Measurements from ENCODE around the gene LRRN2. TPM values are rescaled to one million over a fixed set of nuclear protein-coding genes. Genes with fewer than 3 reads are reported as not detected.

Gene LRRN2
- polyA plus RNA-seq, 1 of the 3 experiments (the other 2 are of a cell fraction): not detected

DNA sequence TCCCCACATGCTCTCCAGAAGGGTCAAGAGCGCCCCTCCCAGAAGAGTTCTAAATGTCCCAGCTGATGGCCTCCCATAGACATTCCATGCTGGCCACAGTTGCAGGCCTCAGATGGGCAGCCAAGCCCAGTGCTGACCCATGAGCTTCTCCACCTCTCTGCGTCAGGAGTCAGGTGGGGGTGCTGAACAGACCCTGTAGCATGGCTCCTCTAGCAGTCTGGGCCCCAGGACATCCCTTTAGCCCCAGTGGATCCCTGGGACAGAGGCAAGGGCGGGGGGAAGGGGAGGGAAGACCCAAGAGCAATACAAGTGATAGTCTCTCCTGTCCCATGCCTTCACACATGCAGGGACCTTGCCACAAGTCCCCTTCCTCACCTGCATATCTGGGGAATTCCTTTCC lies 56.7 kb downstream of the LRRN2 start:
- peaks cover 0 to 16% of the 10 kb centered on the region in 2 experiments; a peak in 1 of 4 replicates for H3K4me1 ChIP-seq (ENCODE audit: control insufficient read depth in 1 of 2, insufficient read depth in 2 of 2, low read depth in 1 of 2, low read length in 1 of 2)
- no peak overlapping the region for H3K27ac ChIP-seq (ENCODE audit: low read depth in 2 of 2, low read length in 1 of 2)
- H3K9me2 ChIP-seq: no peaks in the 10 kb centered on the region
- H2AFZ ChIP-seq (ENCODE audit: low read depth): no peak overlapping the region
- H3K27me3 ChIP-seq (ENCODE audit: insufficient read depth): peaks cover 4% of the 10 kb centered on the region; the same call in 1 of the 2 replicates
- H3K79me2 ChIP-seq (ENCODE audit: insufficient read depth): no peaks in the 10 kb centered on the region
- H3F3A ChIP-seq (replicated peaks; ENCODE audit: insufficient read depth): no peaks in the 10 kb centered on the region
- ChIA-PET POLR2A (no interaction called here), CTCF (interaction anchor here (1.1 to 3.7 kb wide), 2 partner anchors 66 to 178 kb away, joined by 3 to 13 read pairs; no protein-coding TSS in a partner anchor)
- H3K4me3 ChIP-seq (ENCODE audit: low read depth in 2 of 2, low read length in 1 of 2): no peak overlapping the region
- no peak overlapping the region for H3K4me2 ChIP-seq
- H3K9me3 ChIP-seq: no peaks in the 10 kb centered on the region
- no peak for TF ChIP-seq FOXM1 (IDR thresholded peaks at IDR 0.05; ENCODE audit: low read depth)
- TF ChIP-seq NFIC (IDR thresholded peaks at IDR 0.05; ENCODE audit: borderline replicate concordance): no peak
- TF ChIP-seq TCF12 (IDR thresholded peaks at IDR 0.05): no peak
- no peak for TF ChIP-seq YY1 (IDR thresholded peaks at IDR 0.05; ENCODE audit: low read depth)
- TF ChIP-seq, protein P1, sequence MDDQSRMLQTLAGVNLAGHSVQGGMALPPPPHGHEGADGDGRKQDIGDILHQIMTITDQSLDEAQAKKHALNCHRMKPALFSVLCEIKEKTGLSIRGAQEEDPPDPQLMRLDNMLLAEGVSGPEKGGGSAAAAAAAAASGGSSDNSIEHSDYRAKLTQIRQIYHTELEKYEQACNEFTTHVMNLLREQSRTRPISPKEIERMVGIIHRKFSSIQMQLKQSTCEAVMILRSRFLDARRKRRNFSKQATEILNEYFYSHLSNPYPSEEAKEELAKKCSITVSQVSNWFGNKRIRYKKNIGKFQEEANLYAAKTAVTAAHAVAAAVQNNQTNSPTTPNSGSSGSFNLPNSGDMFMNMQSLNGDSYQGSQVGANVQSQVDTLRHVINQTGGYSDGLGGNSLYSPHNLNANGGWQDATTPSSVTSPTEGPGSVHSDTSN (IDR thresholded peaks at IDR 0.05): no peak
- TF ChIP-seq TAF1 (IDR thresholded peaks at IDR 0.05; ENCODE audit: borderline replicate concordance, low read depth, low read length): no peak
- no peak for TF ChIP-seq EP300 (IDR thresholded peaks at IDR 0.05; ENCODE audit: borderline replicate concordance in 1 of 2, low read depth in 1 of 2, low read length in 1 of 2)
- TF ChIP-seq EZH2phosphoT487 (IDR thresholded peaks at IDR 0.05; ENCODE audit: borderline replicate concordance, low read depth): no peak
- no peak for TF ChIP-seq JUND (IDR thresholded peaks at IDR 0.05)
- no peak for DNase-seq
- H3K9ac ChIP-seq: no peak overlapping the region
- H4K20me1 ChIP-seq (ENCODE audit: insufficient read depth): no peaks in the 10 kb centered on the region
- H3K36me3 ChIP-seq (replicated peaks in 1 of 2; ENCODE audit: control insufficient read depth in 1 of 2, insufficient read depth in 2 of 2, low read length in 1 of 2): no peaks in the 10 kb centered on the region
- 30% methylated on average over 2 of the region's 3 CpGs for WGBS (ENCODE audit: low lambda C conversion rate)

DNA sequence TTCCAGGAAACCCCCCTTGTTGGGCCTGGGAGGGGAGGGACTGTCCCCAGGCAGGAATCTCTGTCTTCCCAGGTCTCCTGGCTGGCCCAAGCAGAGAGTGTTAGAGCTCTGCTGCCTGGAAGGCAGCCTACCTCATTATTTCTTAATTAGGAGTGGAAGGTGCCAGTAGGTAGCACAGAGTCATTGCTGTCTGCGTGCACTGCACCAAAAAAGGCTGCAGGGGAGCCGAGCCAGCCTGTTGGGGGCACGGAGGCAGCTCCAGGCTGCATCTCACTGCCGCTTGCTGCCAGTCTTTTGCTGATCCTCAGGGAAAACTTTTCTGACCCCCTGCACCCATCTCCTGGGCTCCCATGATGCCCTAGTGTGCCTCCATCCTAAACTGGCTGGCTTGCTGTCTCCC lies 58.1 kb downstream of the LRRN2 start:
- peaks cover 4% of the 10 kb centered on the region; the same call in 1 of the 2 replicates for H3K27me3 ChIP-seq (ENCODE audit: insufficient read depth)
- no peaks in the 10 kb centered on the region for H4K20me1 ChIP-seq (ENCODE audit: insufficient read depth)
- ChIA-PET CTCF (interaction anchor here (0.8 to 3.7 kb wide), 5 partner anchors 54 to 180 kb away, joined by 3 to 13 read pairs (median 4); partner anchors contain the start of gene LRRN2), POLR2A (no interaction called here)
- no peaks in the 10 kb centered on the region for H3K9me3 ChIP-seq
- TF ChIP-seq, protein P2, sequence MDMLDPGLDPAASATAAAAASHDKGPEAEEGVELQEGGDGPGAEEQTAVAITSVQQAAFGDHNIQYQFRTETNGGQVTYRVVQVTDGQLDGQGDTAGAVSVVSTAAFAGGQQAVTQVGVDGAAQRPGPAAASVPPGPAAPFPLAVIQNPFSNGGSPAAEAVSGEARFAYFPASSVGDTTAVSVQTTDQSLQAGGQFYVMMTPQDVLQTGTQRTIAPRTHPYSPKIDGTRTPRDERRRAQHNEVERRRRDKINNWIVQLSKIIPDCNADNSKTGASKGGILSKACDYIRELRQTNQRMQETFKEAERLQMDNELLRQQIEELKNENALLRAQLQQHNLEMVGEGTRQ (IDR thresholded peaks at IDR 0.05; ENCODE audit: borderline replicate concordance, low read depth, low read length): no peak
- TF ChIP-seq SIN3A (IDR thresholded peaks at IDR 0.05; ENCODE audit: borderline replicate concordance, low read depth, low read length) (no peak), MXI1 (IDR thresholded peaks at IDR 0.05; ENCODE audit: low read depth, low read length) (no peak), NFIC (IDR thresholded peaks at IDR 0.05; ENCODE audit: borderline replicate concordance) (no peak), MEF2A (IDR thresholded peaks at IDR 0.05; ENCODE audit: borderline replicate concordance, low read depth) (no peak)
- TF ChIP-seq, protein P3, sequence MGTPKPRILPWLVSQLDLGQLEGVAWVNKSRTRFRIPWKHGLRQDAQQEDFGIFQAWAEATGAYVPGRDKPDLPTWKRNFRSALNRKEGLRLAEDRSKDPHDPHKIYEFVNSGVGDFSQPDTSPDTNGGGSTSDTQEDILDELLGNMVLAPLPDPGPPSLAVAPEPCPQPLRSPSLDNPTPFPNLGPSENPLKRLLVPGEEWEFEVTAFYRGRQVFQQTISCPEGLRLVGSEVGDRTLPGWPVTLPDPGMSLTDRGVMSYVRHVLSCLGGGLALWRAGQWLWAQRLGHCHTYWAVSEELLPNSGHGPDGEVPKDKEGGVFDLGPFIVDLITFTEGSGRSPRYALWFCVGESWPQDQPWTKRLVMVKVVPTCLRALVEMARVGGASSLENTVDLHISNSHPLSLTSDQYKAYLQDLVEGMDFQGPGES (IDR thresholded peaks at IDR 0.05; ENCODE audit: low read depth, low read length): no peak
- no peak overlapping the region for H3K4me2 ChIP-seq
- no peak overlapping the region for H3K9ac ChIP-seq
- peaks cover 0 to 24% of the 10 kb centered on the region in 2 experiments; a peak in 1 of 4 replicates for H3K4me1 ChIP-seq (ENCODE audit: control insufficient read depth in 1 of 2, insufficient read depth in 2 of 2, low read depth in 1 of 2, low read length in 1 of 2)
- no peaks in the 10 kb centered on the region for H3K79me2 ChIP-seq (ENCODE audit: insufficient read depth)
- no peaks in the 10 kb centered on the region for H3K36me3 ChIP-seq (replicated peaks in 1 of 2; ENCODE audit: control insufficient read depth in 1 of 2, insufficient read depth in 2 of 2, low read length in 1 of 2)
- H3F3A ChIP-seq (replicated peaks; ENCODE audit: insufficient read depth): no peaks in the 10 kb centered on the region
- H3K9me2 ChIP-seq: no peaks in the 10 kb centered on the region
- no peak for DNase-seq
- H3K4me3 ChIP-seq (ENCODE audit: low read depth in 2 of 2, low read length in 1 of 2): no peak overlapping the region
- no peak overlapping the region for H3K27ac ChIP-seq (ENCODE audit: low read depth in 2 of 2, low read length in 1 of 2)
- WGBS (ENCODE audit: low lambda C conversion rate): 63% methylated on average over 4 of the region's 4 CpGs
- H2AFZ ChIP-seq (ENCODE audit: low read depth): no peak overlapping the region
